Measurements from ENCODE around the gene CRIM1. TPM values are rescaled to one million over a fixed set of nuclear protein-coding genes. Genes with fewer than 3 reads are reported as not detected.
A peak's percentile ranks its signal among the peaks of the same experiment; 100 is the strongest.

The CRIM1 gene
- total RNA-seq, 1 experiment from 2014 or later, result 95.4 TPM

DNA sequence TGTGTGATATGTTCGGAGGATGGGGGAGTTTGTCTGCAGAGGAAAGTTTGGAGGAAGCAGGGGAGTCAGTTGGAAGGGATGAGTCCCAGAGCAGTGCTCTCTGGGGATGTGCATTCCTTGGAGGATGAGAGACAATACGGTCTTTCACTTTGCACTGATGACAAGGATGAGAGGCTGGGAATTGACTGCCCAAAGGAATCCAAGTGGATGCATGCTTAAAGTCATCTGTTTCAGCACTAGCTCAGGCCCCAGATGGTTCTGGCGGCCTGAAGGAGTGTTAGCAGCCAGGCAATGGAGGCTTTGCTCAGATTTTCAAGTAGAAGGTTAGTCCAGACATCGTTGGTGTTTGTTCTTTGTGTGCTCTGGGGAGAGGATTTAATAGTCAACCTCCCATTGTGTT is 100.2 kb downstream of the CRIM1 start:
- DNase-seq (ENCODE audit: low read depth), result no peak

- DNase-seq (ENCODE audit: low read depth), result peak; percentile 53
These were observed 100.9 kb downstream of the CRIM1 start for GRCh38 chr2:36456227-36457175.

DNA sequence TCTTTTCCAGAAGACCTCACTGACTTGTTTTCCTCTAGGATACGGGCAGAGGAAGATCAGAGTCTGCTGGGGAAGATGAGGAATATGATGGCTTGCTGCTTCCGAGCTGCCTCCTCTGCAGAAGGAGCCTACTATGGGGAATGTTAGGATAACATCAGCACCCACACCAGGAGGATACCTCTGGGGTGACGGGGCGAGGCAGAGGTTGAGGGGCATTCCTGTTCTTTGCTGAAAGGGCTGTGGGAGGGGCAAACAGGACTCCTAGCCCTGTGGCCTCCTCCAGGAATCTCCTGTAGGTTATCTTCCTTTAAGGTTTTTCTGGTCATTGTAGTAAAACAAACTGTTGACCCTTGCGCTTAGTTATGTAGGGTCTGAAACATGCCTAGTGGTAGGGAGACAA is 102.5 kb downstream of the CRIM1 start:
- DNase-seq (ENCODE audit: low read depth), result no peak

GRCh38 chr2:36459725-36460137 is 104.2 kb downstream of the CRIM1 start:
- DNase-seq (ENCODE audit: low read depth), result peak; percentile 66

DNA sequence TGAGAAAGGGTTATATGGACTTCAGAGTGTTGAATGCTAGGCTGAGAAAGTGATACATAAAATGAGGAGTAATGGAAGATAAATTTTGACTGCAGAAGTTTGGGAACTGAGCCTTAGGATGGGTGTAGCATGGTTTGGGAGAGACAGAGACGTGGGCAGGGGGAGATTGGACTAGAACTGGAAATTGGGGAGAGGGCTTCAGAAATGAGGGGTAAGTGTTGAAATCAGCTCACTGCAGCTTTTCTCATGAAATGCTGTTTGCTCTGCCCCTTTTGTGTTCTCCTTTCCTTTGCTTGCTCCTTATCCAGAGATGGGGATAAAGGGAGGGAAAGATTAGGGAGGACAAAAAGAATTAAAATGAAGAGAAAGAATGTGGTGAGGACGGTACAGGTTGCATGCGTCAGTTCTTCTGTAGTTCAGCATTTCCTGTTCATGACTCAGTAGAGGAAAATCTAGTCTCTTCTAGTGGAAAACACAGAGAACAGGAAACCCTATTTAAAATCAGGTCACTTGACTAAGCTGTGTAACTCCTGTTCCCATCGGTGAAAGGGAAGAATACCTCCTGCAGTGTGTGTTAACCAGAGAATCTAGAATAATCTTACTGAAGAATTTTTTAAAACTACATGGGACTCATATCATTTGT is 105.6 kb downstream of the CRIM1 start:
- peak; percentile 85 for DNase-seq (ENCODE audit: low read depth)

GRCh38 chr2:36462311-36462935 is 106.8 kb downstream of the CRIM1 start:
- DNase-seq (ENCODE audit: low read depth), result no peak

DNA sequence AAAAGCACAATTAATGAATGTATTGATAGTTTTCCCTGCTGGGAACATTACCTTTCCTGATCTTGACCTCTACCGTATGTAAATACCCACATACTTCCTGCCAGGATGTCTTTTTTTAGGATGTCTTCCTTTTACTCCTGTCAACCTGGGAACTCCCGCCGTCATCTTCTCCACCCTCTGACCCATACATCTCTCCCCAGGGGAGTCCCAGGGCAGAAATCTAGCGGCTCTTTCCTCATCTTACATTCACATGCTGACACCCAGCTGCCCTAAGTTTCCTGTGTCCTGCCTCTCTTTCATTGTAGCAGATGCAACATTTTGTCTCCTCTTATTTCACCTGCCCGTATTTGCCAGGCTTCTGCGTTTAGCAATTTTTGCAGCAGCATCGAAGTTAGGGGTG is 107.8 kb downstream of the CRIM1 start:
- no peak for DNase-seq (ENCODE audit: low read depth)

DNA sequence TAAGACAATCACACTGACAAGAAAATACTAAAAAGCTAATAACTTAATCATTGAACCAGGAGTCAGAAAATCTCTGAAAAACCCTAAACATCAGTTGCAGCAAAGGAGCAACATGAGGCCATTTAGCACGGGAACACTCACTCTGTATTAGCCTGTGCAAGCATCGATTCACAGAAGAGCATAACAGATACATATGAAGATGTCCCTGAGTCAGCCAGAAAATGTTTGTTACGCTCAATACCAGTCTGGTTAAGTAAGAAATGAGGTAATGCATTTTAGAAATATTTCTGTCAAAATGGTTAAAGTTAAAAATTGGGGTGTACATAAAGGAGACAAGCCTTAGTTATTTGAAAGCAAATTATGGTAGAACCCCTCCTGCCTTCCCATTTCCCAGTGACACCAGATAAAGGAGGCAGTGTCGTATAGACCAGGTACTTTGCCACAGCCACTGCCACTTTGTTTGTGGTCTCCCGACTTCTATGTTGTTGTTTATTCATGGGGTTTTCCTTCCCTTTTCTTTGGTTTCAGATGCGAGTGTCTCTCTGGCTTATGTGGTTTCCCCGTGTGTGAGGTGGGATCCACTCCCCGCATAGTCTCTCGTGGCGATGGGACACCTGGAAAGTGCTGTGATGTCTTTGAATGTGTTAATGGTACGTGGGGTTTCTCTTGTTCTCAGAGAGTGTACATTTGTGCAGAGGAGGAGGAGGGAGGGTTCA is 108.6 kb downstream of the CRIM1 start:
- no peak for DNase-seq (ENCODE audit: low read depth)

GRCh38 chr2:36466135-36466534 is 110.6 kb downstream of the CRIM1 start:
- no peak for DNase-seq (ENCODE audit: low read depth)

GRCh38 chr2:36468463-36469105 is 113.0 kb downstream of the CRIM1 start:
- peak; percentile 79 for DNase-seq (ENCODE audit: low read depth)

GRCh38 chr2:36469106-36469477 is 113.5 kb downstream of the CRIM1 start:
- no peak for DNase-seq (ENCODE audit: low read depth)

DNA sequence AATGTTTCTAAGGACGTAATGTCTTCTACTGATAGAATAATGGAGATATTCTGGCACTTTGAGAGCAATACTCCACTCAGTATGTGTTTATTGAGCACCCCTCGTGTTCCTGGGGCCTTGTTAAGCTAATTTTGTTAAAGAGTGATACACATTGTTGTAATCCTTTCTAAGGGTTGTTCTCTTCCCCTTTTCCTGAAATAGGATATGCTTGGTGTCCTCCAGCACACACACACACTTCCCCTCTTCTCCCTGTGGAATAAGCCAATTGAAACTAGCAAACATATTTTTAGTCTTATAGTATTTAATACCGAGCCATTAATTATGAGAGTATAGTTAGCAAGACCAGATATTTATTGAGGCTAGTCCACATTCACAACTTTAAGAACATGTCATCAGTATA is 114.1 kb downstream of the CRIM1 start:
- no peak for DNase-seq (ENCODE audit: low read depth)

DNA sequence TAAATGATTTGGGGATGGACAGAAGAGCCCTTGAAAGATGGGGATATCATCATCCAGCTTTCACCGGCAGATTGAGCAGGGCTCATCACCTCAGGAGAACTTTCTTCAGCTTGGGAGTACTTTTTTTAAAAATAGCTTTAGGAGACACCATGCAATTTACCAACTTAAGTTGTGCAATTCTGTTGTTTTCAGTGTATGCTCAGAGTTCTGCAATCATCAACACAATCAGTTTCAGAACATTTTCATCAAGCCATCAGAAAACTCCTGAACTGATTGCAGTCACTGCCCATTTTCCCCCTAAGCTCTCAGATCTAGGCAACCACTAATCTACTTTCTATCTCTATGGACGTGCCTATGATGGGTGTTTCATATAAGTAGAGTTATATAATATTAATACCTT is 117.7 kb downstream of the CRIM1 start:
- DNase-seq (ENCODE audit: low read depth), result no peak

DNA sequence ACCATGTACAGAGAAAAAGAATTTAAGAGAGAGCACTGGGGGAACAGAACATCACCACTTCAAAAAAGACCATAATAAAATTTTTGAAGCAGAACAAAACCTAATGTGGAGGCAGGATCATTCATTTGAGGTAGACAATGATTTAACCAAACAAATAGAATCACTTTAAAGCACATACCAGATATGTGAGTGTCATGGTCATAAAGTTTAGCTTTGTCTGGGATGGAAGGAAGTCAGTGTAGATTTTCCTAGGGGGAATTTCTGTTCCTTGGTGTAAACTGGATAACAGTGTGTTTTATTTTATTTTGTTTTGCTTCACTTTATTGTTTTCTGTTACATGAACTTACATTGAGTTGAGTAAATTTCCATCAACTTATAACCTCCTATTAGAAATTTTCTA is 120.8 kb downstream of the CRIM1 start:
- no peak for DNase-seq (ENCODE audit: low read depth)

DNA sequence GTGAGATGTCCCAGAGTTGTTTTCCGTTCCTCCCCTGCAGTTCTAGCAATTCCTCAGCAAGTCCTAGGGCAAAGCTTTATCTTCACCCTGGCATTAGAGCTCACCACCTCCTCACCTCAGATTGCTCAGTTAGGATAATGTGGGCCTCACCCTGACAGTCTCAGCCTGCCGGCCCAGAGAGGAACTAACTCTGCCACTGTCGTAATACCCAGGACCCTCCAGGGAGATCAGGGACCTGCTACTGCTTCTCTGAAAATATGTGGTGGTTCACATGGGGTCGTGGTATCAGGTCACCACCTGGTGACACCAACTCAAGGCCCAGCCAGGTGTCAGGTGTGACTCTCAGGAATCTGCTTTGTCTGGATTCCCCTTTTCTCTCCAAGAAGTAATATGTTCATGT is 121.7 kb downstream of the CRIM1 start:
- DNase-seq (ENCODE audit: low read depth), result no peak

GRCh38 chr2:36477746-36478145 is 122.2 kb downstream of the CRIM1 start:
- no peak for DNase-seq (ENCODE audit: low read depth)

DNA sequence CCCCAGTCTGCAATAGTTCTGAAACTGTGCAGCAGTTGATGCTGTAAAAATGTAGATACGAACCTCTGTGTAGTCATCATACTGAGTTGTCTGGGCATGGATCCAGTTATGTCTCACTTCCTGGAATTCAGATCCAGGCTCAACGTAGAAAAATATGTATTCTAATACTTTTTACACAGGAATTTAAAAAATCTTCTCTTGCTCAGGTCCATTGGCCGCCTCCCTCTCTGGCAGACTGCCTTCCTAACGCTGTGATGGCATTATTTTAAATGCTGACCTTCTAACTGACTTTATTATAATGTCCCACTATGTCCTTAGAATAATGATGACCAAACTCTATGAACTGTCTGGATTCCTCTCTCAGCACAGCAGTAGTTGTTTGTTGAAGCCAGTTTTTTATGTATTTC is 122.8 kb downstream of the CRIM1 start:
- DNase-seq (ENCODE audit: low read depth), result peak; percentile 73

DNA sequence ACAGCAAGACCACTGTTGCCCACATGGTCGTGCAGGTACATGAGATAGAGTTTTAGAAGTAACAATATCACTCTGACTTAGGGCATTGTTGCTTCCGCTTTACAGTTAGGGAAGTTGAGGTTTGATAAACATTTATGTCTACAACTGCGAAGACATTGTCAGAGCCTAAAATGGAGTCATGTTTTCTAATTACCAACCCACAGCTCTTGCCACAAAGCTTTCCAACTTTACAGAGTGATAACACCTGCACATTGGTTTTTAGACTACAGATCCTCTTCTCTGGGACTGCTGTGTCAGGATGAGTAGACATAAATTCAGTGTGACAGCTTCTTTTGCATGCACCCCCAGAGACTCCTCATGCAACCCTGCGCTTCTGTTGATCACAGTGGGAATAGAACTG is 123.4 kb downstream of the CRIM1 start:
- DNase-seq (ENCODE audit: low read depth), result no peak

GRCh38 chr2:36479406-36479805 is 123.8 kb downstream of the CRIM1 start:
- no peak for DNase-seq (ENCODE audit: low read depth)

DNA sequence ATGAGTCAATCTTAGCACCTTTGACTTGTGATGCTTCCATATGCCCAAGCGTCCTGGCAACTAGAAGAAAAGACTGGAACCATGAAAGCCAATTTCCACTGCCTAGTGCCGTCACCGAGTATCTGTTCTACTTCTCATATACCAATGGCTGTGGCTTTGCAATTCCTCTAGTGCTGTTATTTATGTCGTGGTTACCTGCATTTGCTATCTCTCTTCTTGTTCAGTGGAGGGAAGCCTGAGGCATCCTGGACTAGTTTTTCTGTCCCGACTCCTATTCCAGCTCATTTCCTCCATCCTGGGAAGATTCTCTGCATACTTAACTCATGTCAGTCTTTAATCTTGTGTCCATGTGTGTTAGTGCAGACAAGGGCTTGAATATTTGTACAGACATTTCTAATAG is 124.5 kb downstream of the CRIM1 start:
- DNase-seq (ENCODE audit: low read depth), result no peak

GRCh38 chr2:36480636-36481035 is 125.1 kb downstream of the CRIM1 start:
- DNase-seq (ENCODE audit: low read depth), result no peak

DNA sequence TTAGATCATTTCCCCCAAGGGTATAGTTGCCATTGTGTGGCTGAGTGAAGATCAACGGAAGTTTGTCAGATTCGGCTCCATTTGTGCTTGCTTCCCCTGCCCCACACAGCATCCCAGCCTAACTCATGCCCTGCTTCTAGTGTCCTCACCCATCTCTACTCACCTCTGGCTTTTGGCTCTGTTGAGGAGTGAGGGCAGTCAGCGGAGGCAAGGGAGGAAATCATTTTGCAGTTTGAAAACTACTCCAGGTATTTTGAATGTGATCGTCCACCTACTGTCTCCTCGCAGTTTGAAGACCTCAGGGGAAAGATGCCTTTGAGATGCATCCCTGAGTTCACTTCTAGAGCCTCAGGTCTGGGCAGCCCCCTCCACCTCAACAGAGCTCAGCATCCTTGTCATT is 126.1 kb downstream of the CRIM1 start:
- DNase-seq (ENCODE audit: low read depth), result no peak
